G401 (cell line): ENCODE data around the gene PTPN22. TPM values are rescaled to one million over a fixed set of nuclear protein-coding genes. Genes with fewer than 3 reads are reported as not detected.

Experiments used
- DNase-seq: peaks from one replicate; pipeline ENCODE4 v3.0.0-alpha.2; 2015; ENCODE audit warnings: low spot score
- in situ Hi-C: cut with HindIII; loops from 2 replicates; pipeline ENCODE4 v1.10.0; 2016; ENCODE audit warnings: low sequenced_read_pairs, mixed read lengths
- total RNA-seq: library from RNA; depleted of rRNA; stranded (reverse); fragments of >200 nt; shearing (Covaris generic); gene quantifications from 2 replicates; pipeline ENCODE4 v1.2.3, GENCODE V29; 2014

The PTPN22 gene
- total RNA-seq, 1 experiment from 2014 or later: not detected

- in situ Hi-C loops: no loop called here
- no peak for DNase-seq
Measured at GRCh38 chr1:113890816-113891215, 19.3 kb upstream of the PTPN22 start.

DNA sequence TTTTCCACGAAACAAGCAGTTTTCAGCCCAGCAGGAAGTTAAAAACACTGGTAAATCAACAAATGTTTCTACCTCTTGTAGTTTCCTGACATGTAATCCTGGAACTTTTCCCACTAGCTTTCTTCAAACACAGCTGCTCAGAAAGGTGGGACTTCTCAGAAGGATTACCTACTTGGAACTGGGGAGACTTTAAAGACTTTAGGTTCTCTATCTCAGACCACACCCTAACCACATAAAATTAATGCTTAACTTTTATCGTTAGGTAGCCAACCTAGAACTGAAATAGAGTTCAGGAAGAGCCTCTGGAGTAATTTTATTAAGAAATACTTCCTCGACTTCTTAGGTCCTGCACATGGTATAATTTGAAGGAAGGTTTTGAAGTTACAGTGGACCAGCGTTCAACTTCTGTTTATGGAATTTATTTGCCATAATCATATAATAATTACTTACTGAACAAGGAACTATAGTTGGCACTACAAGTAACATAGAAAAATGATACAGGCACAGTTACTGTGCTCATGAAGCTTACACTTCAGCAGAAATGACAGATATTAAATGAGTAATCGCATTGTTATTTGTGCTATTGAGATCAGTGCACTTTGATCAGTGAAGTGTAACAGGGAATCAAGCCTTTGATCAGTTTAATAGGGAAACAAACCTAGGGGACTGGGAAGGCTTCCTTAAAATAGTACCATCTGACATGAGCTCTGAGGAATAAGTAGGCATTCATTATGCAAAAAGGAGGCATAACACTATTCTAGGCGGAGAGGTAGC, 16.1 kb upstream of the PTPN22 start, which contains the start of gene BCL2L15:
TSS of gene BCL2L15 (minus strand) at position 180 of the 774 bp plus-strand sequence. CDS start 206 bp downstream, outside the sequence.
- DNase-seq: no peak
- in situ Hi-C loops: no loop called here

- in situ Hi-C loops: no loop called here
- no peak for DNase-seq
Measured at GRCh38 chr1:113886417-113887401, 15.2 kb upstream of the PTPN22 start.

DNA sequence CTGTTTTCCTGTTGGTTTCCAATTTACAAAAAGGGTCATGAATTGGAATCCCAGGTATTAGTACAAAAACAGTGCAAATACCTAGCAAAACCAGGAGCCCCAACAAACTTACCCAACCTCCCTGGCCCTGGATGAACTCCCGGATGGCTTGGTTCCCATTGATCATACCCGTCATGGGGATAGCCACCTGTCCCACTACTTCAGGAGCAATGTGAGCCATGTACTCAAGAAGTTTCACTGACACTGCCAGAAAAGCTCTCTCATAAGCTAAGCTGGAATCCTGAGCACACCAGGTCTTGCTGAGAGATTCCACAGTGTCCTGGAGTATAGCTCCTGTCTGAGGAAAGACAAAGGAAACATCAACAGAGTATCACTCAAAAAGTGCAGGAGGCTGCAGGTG, 10.1 kb upstream of the PTPN22 start:
- in situ Hi-C loops: no loop called here
- peak; percentile 93 for DNase-seq

GRCh38 chr1:113879739-113880038, 8.2 kb upstream of the PTPN22 start:
- in situ Hi-C loops: no loop called here
- no peak for DNase-seq

DNA sequence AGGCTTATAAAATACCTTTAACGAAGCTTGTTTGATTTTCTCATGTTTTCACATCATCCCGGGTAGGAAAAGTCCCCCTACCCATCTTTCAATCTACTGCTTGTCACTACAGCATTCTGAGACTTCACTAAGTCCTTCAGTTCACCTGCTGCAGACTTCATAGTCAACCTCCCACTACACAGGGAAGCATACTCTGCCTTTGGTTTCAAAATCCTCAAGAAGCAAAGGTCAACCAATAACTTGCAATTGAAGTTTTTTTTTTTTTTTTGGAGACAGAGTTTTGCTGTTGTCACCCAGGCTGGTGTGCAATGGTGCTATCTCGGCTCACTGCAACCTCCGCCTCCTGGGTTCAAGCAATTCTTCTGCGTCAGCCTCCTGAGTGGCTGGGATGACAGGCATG, 4.7 kb upstream of the PTPN22 start:
- no peak for DNase-seq
- in situ Hi-C loops: no loop called here

GRCh38 chr1:113875714-113876113, 4.2 kb upstream of the PTPN22 start:
- in situ Hi-C loops: no loop called here
- peak; percentile 97 for DNase-seq

DNA sequence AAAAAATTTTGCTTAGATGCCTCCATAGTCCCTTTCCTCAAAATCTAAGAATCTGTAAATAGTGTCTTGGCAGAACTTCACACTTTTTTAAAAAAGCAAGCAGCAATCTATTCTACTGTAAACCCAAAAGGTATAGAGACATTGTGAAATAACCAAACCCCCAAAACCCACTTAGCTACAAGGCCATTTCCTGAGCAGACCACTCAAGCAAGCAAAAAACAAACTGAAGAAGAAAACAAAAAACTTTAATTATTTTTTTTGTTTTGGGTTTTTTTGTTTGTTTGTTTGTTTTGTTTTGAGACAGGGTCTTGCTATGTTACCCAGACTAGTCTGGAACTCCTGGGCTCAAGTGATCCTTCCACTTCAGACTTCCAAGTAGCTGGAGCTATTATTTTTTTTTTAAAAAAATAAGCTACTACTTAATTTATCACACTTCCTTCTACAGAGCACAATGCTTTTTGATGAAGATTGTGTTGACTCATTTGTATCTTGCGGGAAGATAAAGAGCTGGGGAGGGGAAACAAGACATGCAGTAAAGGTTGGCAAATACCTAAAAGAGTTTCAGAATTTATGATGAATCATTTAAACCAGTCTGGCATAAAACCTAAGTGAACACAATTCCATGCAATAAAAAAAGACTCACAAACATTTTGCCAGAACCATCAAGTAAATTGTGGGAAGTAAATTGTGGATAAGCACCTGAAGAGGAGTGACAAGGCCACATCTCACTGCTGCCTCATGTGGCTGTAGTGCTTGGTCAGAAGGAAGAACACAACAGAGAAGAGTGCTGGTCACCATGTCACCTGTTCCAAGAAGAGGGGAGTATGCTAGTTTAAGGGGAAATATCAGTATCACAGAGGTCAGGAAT, 2.7 kb upstream of the PTPN22 start:
- DNase-seq: peak; percentile 34
- in situ Hi-C loops: no loop called here

DNA sequence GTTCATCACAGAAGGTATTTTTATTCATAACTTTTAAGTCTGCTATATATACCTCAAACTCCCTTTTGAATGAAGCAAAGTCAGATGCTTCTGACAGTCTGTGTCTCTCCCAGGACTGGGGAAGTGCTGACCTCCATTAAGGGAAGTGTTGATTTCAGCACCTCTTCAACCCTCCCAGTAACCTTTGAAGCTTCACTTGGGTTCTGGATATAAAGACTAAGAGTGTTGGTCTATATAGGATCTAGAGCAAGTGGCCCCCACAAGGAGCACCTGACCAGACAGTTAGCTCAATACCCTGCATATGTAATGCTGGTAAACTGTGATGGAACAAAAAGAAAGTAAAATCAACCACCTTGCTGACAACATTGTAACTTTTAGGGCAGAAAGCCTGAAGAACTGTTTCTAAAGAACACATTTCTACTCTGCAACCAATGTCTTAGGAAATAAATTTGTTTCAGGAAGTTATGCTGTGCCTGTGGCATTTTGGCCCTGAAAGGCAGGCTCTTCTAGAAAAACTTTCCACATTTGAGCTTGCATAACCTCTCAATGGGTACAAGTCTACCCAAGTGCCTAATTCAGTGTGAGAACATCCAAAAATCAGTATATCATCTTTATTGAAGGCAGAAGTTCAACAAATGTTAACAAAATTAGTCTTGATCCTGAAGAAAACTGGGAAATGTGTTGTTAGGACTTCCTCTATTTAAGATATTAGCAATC, 865 bp upstream of the PTPN22 start:
- DNase-seq: no peak
- in situ Hi-C loops: no loop called here

DNA sequence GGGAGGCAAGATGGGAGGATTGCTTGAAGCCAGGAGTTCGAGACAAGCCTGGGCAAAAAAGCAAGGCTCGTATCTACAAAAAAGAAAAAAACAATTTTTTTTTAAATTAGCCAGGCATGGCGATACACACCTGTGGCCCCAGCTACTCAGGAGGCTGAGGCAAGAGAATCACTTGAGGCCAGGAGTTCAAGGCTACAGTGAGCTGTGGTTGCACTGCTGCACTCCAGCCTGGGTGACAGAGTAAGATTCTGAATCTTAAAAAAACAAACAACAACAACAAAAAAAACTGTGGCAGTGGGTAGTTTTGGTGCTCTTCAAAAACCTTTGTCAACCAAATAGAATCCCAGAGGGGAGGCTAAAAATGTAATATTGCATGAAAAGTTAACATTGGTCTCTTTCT, 734 bp downstream of the PTPN22 start:
- DNase-seq: no peak
- in situ Hi-C loops: no loop called here

GRCh38 chr1:113868387-113869083, 3.0 kb downstream of the PTPN22 start:
- in situ Hi-C loops: no loop called here

GRCh38 chr1:113861641-113862040, 9.9 kb downstream of the PTPN22 start:
- no peak for DNase-seq
- in situ Hi-C loops: no loop called here

More at GRCh38 chr1:113868387-113869083, 3.0 kb downstream of the PTPN22 start:
- DNase-seq: no peak

DNA sequence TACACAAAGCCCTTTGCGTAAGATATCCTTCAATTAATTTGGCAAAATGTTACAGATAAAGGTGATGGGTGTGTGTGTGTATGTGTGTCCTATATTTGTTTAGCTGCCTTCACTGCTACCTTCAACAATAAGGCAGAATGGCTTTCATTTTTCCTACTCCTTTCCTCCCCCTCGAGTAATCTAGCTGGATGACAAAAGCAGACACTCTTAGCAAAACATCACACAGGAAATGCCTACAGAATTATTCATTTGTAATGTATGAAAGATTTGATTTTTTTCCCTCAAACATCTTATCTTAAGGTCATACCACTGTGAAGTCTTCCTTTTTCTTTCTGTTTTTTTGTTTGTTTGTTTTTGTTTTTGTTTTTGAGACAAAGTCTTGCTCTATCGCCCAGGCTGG, 10.6 kb downstream of the PTPN22 start:
- DNase-seq: no peak
- in situ Hi-C loops: no loop called here

- no peak for DNase-seq
- in situ Hi-C loops: no loop called here
Measured at GRCh38 chr1:113859478-113860175, 11.9 kb downstream of the PTPN22 start.

GRCh38 chr1:113858982-113859381, 12.5 kb downstream of the PTPN22 start:
- no peak for DNase-seq
- in situ Hi-C loops: no loop called here

DNA sequence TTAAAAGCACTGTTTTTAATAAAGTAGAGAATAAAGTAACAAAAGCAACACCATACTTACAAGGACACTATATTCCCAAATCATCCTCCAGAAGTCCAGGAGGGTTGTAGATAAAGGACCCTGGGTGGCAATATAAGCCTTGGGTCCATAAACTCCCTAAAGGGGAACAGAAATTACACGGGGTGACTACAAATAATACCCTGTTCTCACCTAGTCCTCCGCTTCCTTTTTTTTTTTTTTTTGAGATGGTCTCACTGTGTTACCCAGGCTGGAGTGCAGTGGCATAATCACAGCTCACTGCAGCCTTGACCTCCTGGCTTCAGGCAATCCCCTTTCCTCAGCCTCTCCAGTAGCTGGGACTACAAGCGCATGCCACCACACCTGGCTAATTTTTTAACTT, 13.1 kb downstream of the PTPN22 start:
- in situ Hi-C loops: no loop called here
- DNase-seq: no peak

DNA sequence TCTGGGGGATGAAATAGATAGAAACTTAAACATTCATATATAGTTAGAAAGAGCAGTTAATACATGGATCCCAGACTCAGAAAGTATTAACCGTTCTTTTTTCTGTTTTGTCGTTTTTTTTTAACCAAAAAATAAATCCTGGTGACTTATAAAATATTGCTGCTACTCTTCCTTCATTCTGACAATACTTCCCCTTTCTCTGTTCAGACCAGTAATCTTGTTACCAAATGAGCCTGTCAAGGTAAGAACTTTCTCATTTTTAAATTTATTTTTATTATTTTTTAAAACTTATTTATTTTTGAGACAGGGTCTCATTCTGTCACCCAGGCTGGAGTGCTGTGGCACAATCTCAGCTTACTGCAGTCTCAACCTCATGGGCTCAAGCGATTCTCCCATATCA, 13.7 kb downstream of the PTPN22 start:
- no peak for DNase-seq
- in situ Hi-C loops: no loop called here

- DNase-seq: no peak
- in situ Hi-C loops: no loop called here
Measured at GRCh38 chr1:113856401-113856790, 15.1 kb downstream of the PTPN22 start.
